Breast epithelium (tissue), 4 donors: ENCODE measurements around the gene WNT7B. TPM values are rescaled to one million over a fixed set of nuclear protein-coding genes. Genes with fewer than 3 reads are reported as not detected.

ENCODE experiments used
- DNase-seq, 2 donors: peaks; one replicate each; pipeline ENCODE4 v3.0.0-alpha.2; 2019; ENCODE audit warnings: low spot score in 2 of 2
- H3K27ac ChIP-seq, 2 donors: fragments of 200-600 bp; sonication (generic) in 1 of 2; one replicate each; pipeline ENCODE4 v1.5.1; 2016 to 2019; ENCODE audit warnings: mild to moderate bottlenecking in 1 of 2
- H3K27me3 ChIP-seq, 2 donors: fragments of 200-600 bp; sonication (generic) in 1 of 2; one replicate each; pipeline versions ENCODE4 v1.5.1 to v1.6.0; 2017 to 2019; ENCODE audit warnings: control low read depth in 1 of 2, mild to moderate bottlenecking in 1 of 2
- H3K36me3 ChIP-seq: fragments of 200-600 bp; one replicate; pipeline ENCODE4 v1.5.1; 2019
- H3K4me1 ChIP-seq, 2 donors: fragments of 200-600 bp; sonication (generic); one replicate each; pipeline ENCODE4 v1.5.1; 2016 to 2019; ENCODE audit warnings: control low read depth in 1 of 2
- H3K4me3 ChIP-seq, 3 donors: fragments of 200-600 bp; sonication (generic); 1 replicate in 2 of 3; 2 replicates in 1 of 3; pipeline ENCODE4 v1.5.1; 2016 to 2019; ENCODE audit warnings: mild to moderate bottlenecking in 3 of 3, moderate library complexity in 2 of 3
- H3K9me3 ChIP-seq, 2 donors: fragments of 200-600 bp; sonication (generic) in 1 of 2; one replicate each; pipeline ENCODE4 v1.5.1; 2016 to 2019; ENCODE audit warnings: control low read depth in 1 of 2
- POLR2A ChIP-seq: fragments of 450-650 bp; IDR thresholded peaks from one replicate; pipeline ENCODE4 v1.6.1; 2016; ENCODE audit warnings: antibody characterized with exemption, mild to moderate bottlenecking, moderate library complexity
- POLR2AphosphoS5 ChIP-seq, 3 donors: sonication (generic); formaldehyde crosslinking; IDR thresholded peaks; one replicate each; pipeline ENCODE4 v1.6.1; 2017; ENCODE audit warnings: antibody characterized with exemption in 3 of 3
- intact Hi-C: fragments of 100-400 bp; cut with DNase I; formaldehyde crosslinking; loops from one replicate; pipeline ENCODE4 v1.15.1; 2023; ENCODE audit warnings: low total_unique reads
- total RNA-seq, 3 donors: library from RNA; depleted of rRNA; stranded (reverse); fragments of >200 nt; gene quantifications; one replicate each; pipeline ENCODE4 v1.1.0, GENCODE V29; 2016
- TF ChIP-seq, protein P1 (sequence below), 3 donors: fragments of 450-650 bp; IDR thresholded peaks; one replicate each; pipeline ENCODE4 v1.5.1; 2016 to 2017; ENCODE audit warnings: antibody characterized with exemption in 3 of 3, mild to moderate bottlenecking in 3 of 3, moderate library complexity in 3 of 3

WNT7B gene
- total RNA-seq, 3 donors from 2014 or later: 2.2 to 2.9 TPM; not detected in 1

DNA sequence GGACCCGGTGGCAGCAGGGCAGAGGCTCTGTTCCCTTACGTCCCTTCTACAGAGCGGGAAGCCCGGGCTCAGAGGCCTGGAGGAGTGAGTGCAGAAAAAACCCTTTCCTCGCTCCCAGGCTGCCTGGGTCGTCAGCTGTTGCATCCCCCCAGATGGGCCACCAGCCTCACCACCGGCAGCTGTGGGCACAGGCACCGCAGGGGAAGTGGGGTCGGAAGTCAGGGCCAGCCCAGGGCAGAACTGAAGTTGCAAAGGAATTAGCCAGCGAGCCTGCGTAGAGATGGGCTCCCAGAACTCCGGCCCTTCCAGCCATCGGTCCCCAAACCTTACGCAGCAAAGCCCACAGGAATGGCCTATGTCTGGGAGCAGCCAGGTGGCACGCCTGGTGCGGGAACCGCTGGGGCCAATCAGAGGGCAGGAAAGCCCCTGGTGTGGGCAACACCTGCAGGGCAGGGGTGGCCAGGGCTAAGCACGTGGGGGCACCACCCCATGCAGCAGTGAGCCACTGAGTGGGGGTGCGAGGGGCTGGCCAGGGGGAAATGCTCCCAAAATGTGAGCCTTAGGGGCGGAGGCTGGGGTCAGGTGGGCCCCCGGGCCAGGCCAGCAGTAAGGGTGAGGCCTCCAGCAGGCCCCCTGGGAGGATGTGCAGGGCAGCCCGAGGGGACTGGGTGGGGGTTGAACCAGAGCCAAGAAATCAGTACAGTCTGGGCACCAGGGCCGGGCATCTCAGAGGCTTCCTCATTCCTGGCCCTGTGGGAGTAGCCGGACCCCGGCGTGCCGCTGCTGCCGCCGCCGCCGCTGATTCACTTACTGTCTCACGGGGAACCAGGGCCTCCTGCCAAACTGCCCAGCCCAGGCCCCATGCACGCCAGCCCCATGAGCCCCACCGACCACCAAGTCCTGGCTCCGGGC lies 58.2 kb downstream of the WNT7B start:
- intact Hi-C loops: no loop called here
- TF ChIP-seq, protein P1, sequence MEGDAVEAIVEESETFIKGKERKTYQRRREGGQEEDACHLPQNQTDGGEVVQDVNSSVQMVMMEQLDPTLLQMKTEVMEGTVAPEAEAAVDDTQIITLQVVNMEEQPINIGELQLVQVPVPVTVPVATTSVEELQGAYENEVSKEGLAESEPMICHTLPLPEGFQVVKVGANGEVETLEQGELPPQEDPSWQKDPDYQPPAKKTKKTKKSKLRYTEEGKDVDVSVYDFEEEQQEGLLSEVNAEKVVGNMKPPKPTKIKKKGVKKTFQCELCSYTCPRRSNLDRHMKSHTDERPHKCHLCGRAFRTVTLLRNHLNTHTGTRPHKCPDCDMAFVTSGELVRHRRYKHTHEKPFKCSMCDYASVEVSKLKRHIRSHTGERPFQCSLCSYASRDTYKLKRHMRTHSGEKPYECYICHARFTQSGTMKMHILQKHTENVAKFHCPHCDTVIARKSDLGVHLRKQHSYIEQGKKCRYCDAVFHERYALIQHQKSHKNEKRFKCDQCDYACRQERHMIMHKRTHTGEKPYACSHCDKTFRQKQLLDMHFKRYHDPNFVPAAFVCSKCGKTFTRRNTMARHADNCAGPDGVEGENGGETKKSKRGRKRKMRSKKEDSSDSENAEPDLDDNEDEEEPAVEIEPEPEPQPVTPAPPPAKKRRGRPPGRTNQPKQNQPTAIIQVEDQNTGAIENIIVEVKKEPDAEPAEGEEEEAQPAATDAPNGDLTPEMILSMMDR (IDR thresholded peaks at IDR 0.05): no peak
- TF ChIP-seq POLR2AphosphoS5 (IDR thresholded peaks at IDR 0.05) (no peak), POLR2A (no peak)
- Histone ChIP-seq H3K4me3 (peak overlapping the region in 1 of 3 donors; percentile 17), H3K36me3 (no peaks in the 10 kb centered on the region), H3K27me3 (no peaks in the 10 kb centered on the region), H3K4me1 (peaks cover 0 to 5% of the 10 kb centered on the region in 2 donors), H3K9me3 (no peaks in the 10 kb centered on the region), H3K27ac (peak overlapping the region; percentile 16 to 76)
- peak; percentile 41 to 65 for DNase-seq

DNA sequence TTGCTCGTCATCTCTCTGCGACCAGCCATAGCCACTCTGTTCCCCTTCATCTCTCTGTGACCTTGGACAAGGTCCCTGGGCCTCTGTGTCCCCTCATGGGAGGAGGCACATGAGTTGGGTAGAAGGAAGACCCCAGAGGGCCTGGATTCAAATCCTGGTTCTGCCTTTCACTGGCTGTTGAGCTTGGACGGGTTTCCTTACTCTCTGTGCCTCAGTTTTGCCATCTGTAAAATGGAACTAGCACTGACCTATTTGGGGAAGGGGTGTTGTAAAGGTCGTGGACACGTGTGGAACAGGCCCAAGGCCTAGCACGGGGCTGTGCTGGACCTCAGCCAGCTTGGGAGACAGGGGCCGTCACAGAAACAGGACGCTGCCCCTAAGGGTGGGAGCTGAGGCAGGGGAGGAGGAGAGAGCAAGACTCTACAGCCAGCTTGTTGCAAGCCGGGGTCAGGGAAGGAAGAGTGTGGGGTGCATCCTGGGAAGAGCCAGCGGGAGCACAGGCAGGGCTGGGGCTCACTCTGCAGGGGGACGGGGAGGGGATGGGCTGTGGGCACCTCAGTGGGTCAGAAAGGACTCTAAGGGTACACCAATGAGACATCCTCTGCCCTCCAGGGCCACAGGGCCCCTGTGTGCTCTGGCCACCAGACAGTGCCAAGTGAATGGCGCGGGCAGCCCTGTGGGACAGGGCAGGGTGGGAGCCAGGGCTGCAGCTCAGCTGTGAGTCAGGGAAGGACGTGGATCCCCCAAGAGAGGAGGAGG lies 59.1 kb downstream of the WNT7B start:
- Histone ChIP-seq H3K36me3 (no peaks in the 10 kb centered on the region), H3K9me3 (no peaks in the 10 kb centered on the region), H3K27ac (no peak overlapping the region), H3K27me3 (no peaks in the 10 kb centered on the region), H3K4me1 (peaks cover 0 to 5% of the 10 kb centered on the region in 2 donors), H3K4me3 (no peak overlapping the region)
- DNase-seq: no peak
- intact Hi-C loops: no loop called here
- no peak for TF ChIP-seq POLR2AphosphoS5 (IDR thresholded peaks at IDR 0.05)
- TF ChIP-seq POLR2A: no peak
- TF ChIP-seq, protein P1 (IDR thresholded peaks at IDR 0.05): no peak

DNA sequence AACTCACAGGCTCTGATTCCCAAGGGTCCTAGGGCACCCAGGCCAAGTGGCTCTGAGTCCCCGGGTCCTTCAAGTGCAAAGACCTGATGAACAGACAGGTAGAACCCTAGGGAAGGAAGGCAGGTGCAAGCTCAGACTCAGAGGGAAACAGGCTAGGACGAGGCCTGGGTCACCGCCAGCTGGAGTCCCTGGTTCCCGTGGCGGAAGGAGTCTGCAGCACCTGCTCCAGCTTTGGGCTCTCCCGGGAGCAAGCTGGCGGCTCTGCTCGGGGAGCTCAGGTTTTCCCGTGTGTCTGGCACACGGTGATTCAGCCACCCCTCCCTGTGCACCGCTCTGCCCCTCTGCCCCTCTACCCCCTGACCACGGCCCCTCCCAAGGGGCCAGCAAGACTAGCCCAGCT lies 59.8 kb downstream of the WNT7B start:
- Histone ChIP-seq H3K36me3 (no peaks in the 10 kb centered on the region), H3K27ac (no peak overlapping the region), H3K27me3 (no peaks in the 10 kb centered on the region), H3K4me1 (peaks cover 0 to 6% of the 10 kb centered on the region in 2 donors), H3K9me3 (no peaks in the 10 kb centered on the region), H3K4me3 (no peak overlapping the region)
- intact Hi-C loops: no loop called here
- TF ChIP-seq POLR2AphosphoS5 (IDR thresholded peaks at IDR 0.05) (no peak), POLR2A (no peak)
- TF ChIP-seq, protein P1 (IDR thresholded peaks at IDR 0.05): no peak
- no peak for DNase-seq

DNA sequence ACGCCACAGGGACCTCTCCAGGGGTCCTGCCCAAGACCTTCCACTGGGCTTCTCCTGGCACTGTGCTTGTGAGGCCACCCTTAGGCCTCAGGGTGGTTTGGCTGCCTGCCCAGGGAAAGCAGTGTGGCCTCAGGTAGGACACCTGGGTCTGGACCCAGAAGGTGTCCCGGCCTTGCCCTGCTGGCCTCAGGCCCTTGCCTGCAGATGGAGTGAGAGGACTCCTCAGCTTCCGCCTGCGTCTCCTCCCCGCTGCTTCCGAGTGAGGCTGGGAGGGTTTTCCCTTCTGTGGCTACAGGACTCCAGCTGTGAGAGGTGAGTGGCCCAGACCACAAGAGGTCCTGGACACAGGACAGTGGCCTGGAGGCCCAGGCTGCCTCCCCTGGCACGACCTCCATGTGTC lies 60.4 kb downstream of the WNT7B start:
- no peaks in the 10 kb centered on the region for H3K9me3 ChIP-seq
- H3K27me3 ChIP-seq: no peaks in the 10 kb centered on the region
- H3K27ac ChIP-seq: no peak overlapping the region
- H3K4me3 ChIP-seq: no peak overlapping the region
- TF ChIP-seq POLR2AphosphoS5 (IDR thresholded peaks at IDR 0.05) (no peak), POLR2A (no peak)
- TF ChIP-seq, protein P1 (IDR thresholded peaks at IDR 0.05): no peak
- no peak for DNase-seq
- intact Hi-C loops: no loop called here
- H3K4me1 ChIP-seq: peaks cover under 1 to 13% of the 10 kb centered on the region in 2 donors
- H3K36me3 ChIP-seq: no peaks in the 10 kb centered on the region

DNA sequence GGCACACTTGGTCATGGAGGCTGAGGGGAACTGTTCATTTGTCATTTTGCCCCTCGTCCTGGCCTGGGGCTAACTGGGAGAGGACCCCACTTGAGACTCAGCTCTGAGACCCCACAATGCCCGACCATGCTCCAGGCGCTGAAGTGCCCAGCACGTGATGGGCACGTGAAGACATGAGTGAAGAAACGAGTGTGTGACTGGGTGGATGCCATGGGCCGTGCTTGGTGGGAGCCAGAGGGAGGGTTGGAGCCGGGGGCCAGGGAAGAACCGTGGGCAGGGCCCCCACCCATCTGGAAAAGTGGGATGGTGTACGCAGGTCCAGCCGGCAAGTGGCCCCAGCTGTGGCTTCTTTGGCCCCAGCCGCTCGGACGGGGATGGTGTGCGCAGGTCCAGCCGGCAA lies 61.1 kb downstream of the WNT7B start:
- Histone ChIP-seq H3K4me3 (no peak overlapping the region), H3K27ac (no peak overlapping the region), H3K4me1 (peaks cover 4 to 17% of the 10 kb centered on the region in 2 donors), H3K36me3 (no peaks in the 10 kb centered on the region), H3K27me3 (no peaks in the 10 kb centered on the region), H3K9me3 (no peaks in the 10 kb centered on the region)
- intact Hi-C loops: no loop called here
- DNase-seq: no peak
- TF ChIP-seq, protein P1 (IDR thresholded peaks at IDR 0.05): no peak
- TF ChIP-seq POLR2A: no peak
- no peak for TF ChIP-seq POLR2AphosphoS5 (IDR thresholded peaks at IDR 0.05)
